ENCODE results near the gene PPP6R3. TPM values are rescaled to one million over a fixed set of nuclear protein-coding genes. Genes with fewer than 3 reads are reported as not detected.

The PPP6R3 gene
- total RNA-seq, 1 experiment from 2014 or later: 153 TPM

- Histone ChIP-seq H3K4me3 (ENCODE audit: low read depth, low read length, poor library complexity, severe bottlenecking) (no peak overlapping the region), H3K9me3 (ENCODE audit: low read depth, low read length, poor library complexity, severe bottlenecking) (no peaks in the 10 kb centered on the region), H3K4me1 (ENCODE audit: insufficient read depth, low read length, poor library complexity, severe bottlenecking) (no peaks in the 10 kb centered on the region), H3K36me3 (ENCODE audit: insufficient read depth, low read length, poor library complexity, severe bottlenecking) (peaks cover 68% of the 10 kb centered on the region), H3K27me3 (replicated peaks; ENCODE audit: insufficient read depth, low read depth, low read length, poor library complexity) (no peaks in the 10 kb centered on the region), H3K27ac (ENCODE audit: low read depth, low read length, poor library complexity, severe bottlenecking) (no peak overlapping the region)
- BruUV-seq (replicated peaks): no TSS peak
- ChIA-PET CTCF (no interaction called here), POLR2A (ENCODE audit: low non-redundant PET) (no interaction called here)
- TF ChIP-seq CTCF (conservative IDR thresholded peaks at IDR 0.05; ENCODE audit: low read depth, low read length) (no peak), EZH2 (IDR thresholded peaks at IDR 0.05; ENCODE audit: borderline replicate concordance, low read depth, low read length, poor library complexity, severe bottlenecking) (no peak)
- no peak for DNase-seq (ENCODE audit: low spot score)
- intact Hi-C loops (cut with micrococcal nuclease; ENCODE audit: unreplicated experiment): no loop called here
These were observed 47.7 kb upstream of the PPP6R3 start for GRCh38 chr11:68412593-68413475.

DNA sequence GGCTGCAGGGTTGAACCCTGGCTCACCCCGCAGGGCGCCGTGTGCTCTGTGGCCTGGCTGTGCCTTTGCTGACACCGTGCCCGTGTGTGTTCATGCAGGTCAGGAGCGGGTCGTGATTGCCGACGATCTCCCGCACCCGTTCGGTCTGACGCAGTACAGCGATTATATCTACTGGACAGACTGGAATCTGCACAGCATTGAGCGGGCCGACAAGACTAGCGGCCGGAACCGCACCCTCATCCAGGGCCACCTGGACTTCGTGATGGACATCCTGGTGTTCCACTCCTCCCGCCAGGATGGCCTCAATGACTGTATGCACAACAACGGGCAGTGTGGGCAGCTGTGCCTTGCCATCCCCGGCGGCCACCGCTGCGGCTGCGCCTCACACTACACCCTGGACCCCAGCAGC lies 47.0 kb upstream of the PPP6R3 start:
- TF ChIP-seq EZH2 (IDR thresholded peaks at IDR 0.05; ENCODE audit: borderline replicate concordance, low read depth, low read length, poor library complexity, severe bottlenecking) (no peak), CTCF (conservative IDR thresholded peaks at IDR 0.05; ENCODE audit: low read depth, low read length) (no peak)
- no peaks in the 10 kb centered on the region for H3K27me3 ChIP-seq (replicated peaks; ENCODE audit: insufficient read depth, low read depth, low read length, poor library complexity)
- DNase-seq (ENCODE audit: low spot score): no peak
- H3K27ac ChIP-seq (ENCODE audit: low read depth, low read length, poor library complexity, severe bottlenecking): no peak overlapping the region
- no peaks in the 10 kb centered on the region for H3K4me1 ChIP-seq (ENCODE audit: insufficient read depth, low read length, poor library complexity, severe bottlenecking)
- intact Hi-C loops (cut with micrococcal nuclease; ENCODE audit: unreplicated experiment): no loop called here
- BruUV-seq (replicated peaks): no TSS peak
- H3K4me3 ChIP-seq (ENCODE audit: low read depth, low read length, poor library complexity, severe bottlenecking): no peak overlapping the region
- peaks cover 66% of the 10 kb centered on the region for H3K36me3 ChIP-seq (ENCODE audit: insufficient read depth, low read length, poor library complexity, severe bottlenecking)
- H3K9me3 ChIP-seq (ENCODE audit: low read depth, low read length, poor library complexity, severe bottlenecking): no peaks in the 10 kb centered on the region
- POLR2A ChIA-PET (ENCODE audit: low non-redundant PET): no interaction called here
- CTCF ChIA-PET: no interaction called here

DNA sequence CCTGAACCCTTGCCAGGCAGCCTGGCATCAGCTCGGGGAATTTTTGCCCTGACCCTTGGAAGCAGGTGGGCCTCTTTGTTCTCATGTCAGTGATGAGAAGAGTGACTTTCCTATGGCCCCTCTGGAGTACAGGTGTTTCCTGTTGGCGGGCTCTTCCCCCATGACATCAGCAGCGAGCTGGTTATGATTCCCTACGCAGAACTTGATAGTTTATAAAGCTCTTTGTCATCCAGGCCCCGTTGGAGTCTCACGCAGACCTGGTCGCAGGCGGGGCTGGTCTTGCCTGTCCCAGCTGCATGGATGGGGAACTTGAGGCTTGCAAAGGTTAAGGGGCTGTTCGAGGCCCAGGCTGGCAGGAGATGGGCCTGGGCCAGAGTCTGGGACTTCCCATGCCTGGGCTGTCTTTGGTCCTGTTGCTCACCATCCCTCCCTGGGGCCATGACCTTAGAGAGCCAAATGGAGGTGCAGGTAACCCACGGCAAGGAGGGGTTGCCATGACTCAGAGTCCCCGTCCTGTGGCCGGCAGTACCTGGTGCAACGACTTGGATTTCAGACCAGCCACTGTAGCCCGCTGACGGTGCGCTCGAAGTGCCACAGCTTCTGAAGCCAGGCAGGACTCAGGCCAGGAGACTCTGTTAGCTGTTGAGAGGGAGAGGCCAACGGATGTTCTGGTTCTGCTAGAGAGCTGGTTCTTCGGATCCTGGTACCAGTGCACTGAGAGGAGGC lies 45.9 kb upstream of the PPP6R3 start:
- no peaks in the 10 kb centered on the region for H3K27me3 ChIP-seq (replicated peaks; ENCODE audit: insufficient read depth, low read depth, low read length, poor library complexity)
- peaks cover 64% of the 10 kb centered on the region for H3K36me3 ChIP-seq (ENCODE audit: insufficient read depth, low read length, poor library complexity, severe bottlenecking)
- H3K27ac ChIP-seq (ENCODE audit: low read depth, low read length, poor library complexity, severe bottlenecking): no peak overlapping the region
- TF ChIP-seq EZH2 (IDR thresholded peaks at IDR 0.05; ENCODE audit: borderline replicate concordance, low read depth, low read length, poor library complexity, severe bottlenecking): no peak
- TF ChIP-seq CTCF (conservative IDR thresholded peaks at IDR 0.05; ENCODE audit: low read depth, low read length): no peak
- no TSS peak for BruUV-seq (replicated peaks)
- intact Hi-C loops (cut with micrococcal nuclease; ENCODE audit: unreplicated experiment): no loop called here
- ChIA-PET CTCF (no interaction called here), POLR2A (ENCODE audit: low non-redundant PET) (no interaction called here)
- no peaks in the 10 kb centered on the region for H3K4me1 ChIP-seq (ENCODE audit: insufficient read depth, low read length, poor library complexity, severe bottlenecking)
- no peaks in the 10 kb centered on the region for H3K9me3 ChIP-seq (ENCODE audit: low read depth, low read length, poor library complexity, severe bottlenecking)
- DNase-seq (ENCODE audit: low spot score): no peak
- no peak overlapping the region for H3K4me3 ChIP-seq (ENCODE audit: low read depth, low read length, poor library complexity, severe bottlenecking)
